HG02885 (cell line): ENCODE data around the gene OR8A1.
A peak's percentile ranks its signal among the peaks of the same experiment; 100 is the strongest.

Source experiments
- ATAC-seq: cut with Tn5 transposase; IDR thresholded peaks from one replicate; pipeline ENCODE4 v1.9.1; 2021; ENCODE audit warnings: mild to moderate bottlenecking; ENCODE audit not compliant: unreplicated experiment, poor library complexity

OR8A1 gene

GRCh38 chr11:124569697-124570096, at the start of gene OR8A1:
OR8A1 (plus strand) TSS chr11:124569997; CDS start chr11:124570120, 123 bp downstream.
- no peak for ATAC-seq

GRCh38 chr11:124520550-124520854, 49.3 kb upstream of the OR8A1 start:
- ATAC-seq, result no peak

GRCh38 chr11:124533626-124534025, 36.2 kb upstream of the OR8A1 start:
- ATAC-seq, result no peak

GRCh38 chr11:124534051-124534450, 35.7 kb upstream of the OR8A1 start:
- ATAC-seq, result no peak

GRCh38 chr11:124535552-124536232, 34.1 kb upstream of the OR8A1 start:
- ATAC-seq, result no peak

GRCh38 chr11:124536520-124536919, 33.3 kb upstream of the OR8A1 start:
- no peak for ATAC-seq

GRCh38 chr11:124538019-124538418, 31.8 kb upstream of the OR8A1 start:
- no peak for ATAC-seq

GRCh38 chr11:124541204-124541603, 28.6 kb upstream of the OR8A1 start:
- ATAC-seq, result no peak

- no peak for ATAC-seq
Observed at GRCh38 chr11:124543145-124543544, 26.7 kb upstream of the OR8A1 start.

- ATAC-seq, result no peak
Observed at GRCh38 chr11:124543554-124543953, 26.2 kb upstream of the OR8A1 start, which contains the start of gene OR8B12. OR8B12 (minus strand) TSS chr11:124543654; CDS start chr11:124543654, 0 bp downstream.

- no peak for ATAC-seq
Observed at GRCh38 chr11:124551189-124551588, 18.6 kb upstream of the OR8A1 start.

GRCh38 chr11:124551987-124552386, 17.8 kb upstream of the OR8A1 start:
- ATAC-seq, result no peak

GRCh38 chr11:124556828-124557227, 13.0 kb upstream of the OR8A1 start:
- no peak for ATAC-seq

- ATAC-seq, result no peak
Observed at GRCh38 chr11:124570160-124570559, 363 bp downstream of the OR8A1 start.

GRCh38 chr11:124577716-124578427, 8.1 kb downstream of the OR8A1 start:
- ATAC-seq, result no peak

GRCh38 chr11:124578761-124579160, 9.0 kb downstream of the OR8A1 start:
- ATAC-seq, result no peak

GRCh38 chr11:124581817-124582216, 12.0 kb downstream of the OR8A1 start:
- ATAC-seq, result no peak

- ATAC-seq, result no peak
Observed at GRCh38 chr11:124582565-124582964, 12.8 kb downstream of the OR8A1 start.

GRCh38 chr11:124583781-124584180, 14.0 kb downstream of the OR8A1 start:
- no peak for ATAC-seq

- no peak for ATAC-seq
Observed at GRCh38 chr11:124584681-124585372, 15.0 kb downstream of the OR8A1 start.

GRCh38 chr11:124586238-124586860, 16.6 kb downstream of the OR8A1 start:
- ATAC-seq, result peak; percentile 60
